Left ventricle myocardium inferior (tissue), 1 donor: ENCODE results near the gene ENTPD8. TPM values are rescaled to one million over a fixed set of nuclear protein-coding genes. Genes with fewer than 3 reads are reported as not detected.
"Not testable (repeated sequence)": the region's sequence is repeated elsewhere in the genome, so short reads cannot be mapped to it uniquely, and the experiment has no call there.

Experiments
- DNase-seq: peaks from one replicate; pipeline ENCODE4 v3.0.0-alpha.2; 2020
- H3K27ac ChIP-seq: fragments of 200-600 bp; replicated peaks from 2 replicates; pipeline ENCODE4 v1.8.0; 2021
- H3K27me3 ChIP-seq: fragments of 200-600 bp; 2 replicates; pipeline ENCODE4 v1.8.0; 2021; ENCODE audit warnings: low read depth
- H3K36me3 ChIP-seq: fragments of 200-600 bp; 2 replicates; pipeline ENCODE4 v1.8.0; 2021
- H3K4me1 ChIP-seq: fragments of 200-600 bp; 2 replicates; pipeline ENCODE4 v1.8.0; 2021
- H3K4me3 ChIP-seq: fragments of 200-600 bp; 2 replicates; pipeline ENCODE4 v1.8.0; 2021; ENCODE audit warnings: mild to moderate bottlenecking, moderate library complexity
- H3K9me3 ChIP-seq: fragments of 200-600 bp; replicated peaks from 2 replicates; pipeline ENCODE4 v1.8.0; 2021
- intact Hi-C: fragments of 100-400 bp; cut with micrococcal nuclease; formaldehyde crosslinking; loops from one replicate; pipeline ENCODE4 v1.11.0; 2022
- total RNA-seq: library from RNA; stranded (reverse); fragmentation: NEBNext Ultra II Directional; extraction: Animal tissue kit (Norgen Biotek cat#: 25700); gene quantifications from one replicate; pipeline ENCODE4 v1.2.1, GENCODE V29; 2021
- TF ChIP-seq, protein P1 (sequence below): fragments of 200-600 bp; IDR thresholded peaks from 2 replicates; pipeline ENCODE4 v1.8.0; 2021; ENCODE audit warnings: antibody characterized with exemption, mild to moderate bottlenecking, borderline replicate concordance
- donor health status: DM: no; HTN: yes; CAD: no; lungs with severe emphysema.

ENTPD8 gene
- total RNA-seq, 1 donor from 2014 or later = not detected

GRCh38 chr9:137390553-137391410 lies 50.4 kb downstream of the ENTPD8 start:
- Histone ChIP-seq H3K36me3 (no peaks in the 10 kb centered on the region), H3K27me3 (no peaks in the 10 kb centered on the region), H3K9me3 (no peaks in the 10 kb centered on the region), H3K4me1 (peaks cover 35% of the 10 kb centered on the region), H3K27ac (peak overlapping the region; percentile 88), H3K4me3 (peak overlapping the region; percentile 46)
- intact Hi-C loops = no loop called here
- DNase-seq = no peak
- TF ChIP-seq, protein P1, sequence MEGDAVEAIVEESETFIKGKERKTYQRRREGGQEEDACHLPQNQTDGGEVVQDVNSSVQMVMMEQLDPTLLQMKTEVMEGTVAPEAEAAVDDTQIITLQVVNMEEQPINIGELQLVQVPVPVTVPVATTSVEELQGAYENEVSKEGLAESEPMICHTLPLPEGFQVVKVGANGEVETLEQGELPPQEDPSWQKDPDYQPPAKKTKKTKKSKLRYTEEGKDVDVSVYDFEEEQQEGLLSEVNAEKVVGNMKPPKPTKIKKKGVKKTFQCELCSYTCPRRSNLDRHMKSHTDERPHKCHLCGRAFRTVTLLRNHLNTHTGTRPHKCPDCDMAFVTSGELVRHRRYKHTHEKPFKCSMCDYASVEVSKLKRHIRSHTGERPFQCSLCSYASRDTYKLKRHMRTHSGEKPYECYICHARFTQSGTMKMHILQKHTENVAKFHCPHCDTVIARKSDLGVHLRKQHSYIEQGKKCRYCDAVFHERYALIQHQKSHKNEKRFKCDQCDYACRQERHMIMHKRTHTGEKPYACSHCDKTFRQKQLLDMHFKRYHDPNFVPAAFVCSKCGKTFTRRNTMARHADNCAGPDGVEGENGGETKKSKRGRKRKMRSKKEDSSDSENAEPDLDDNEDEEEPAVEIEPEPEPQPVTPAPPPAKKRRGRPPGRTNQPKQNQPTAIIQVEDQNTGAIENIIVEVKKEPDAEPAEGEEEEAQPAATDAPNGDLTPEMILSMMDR = no peak

- DNase-seq = no peak
- Histone ChIP-seq H3K36me3 (no peaks in the 10 kb centered on the region), H3K4me3 (no peak overlapping the region), H3K4me1 (peaks cover 35% of the 10 kb centered on the region), H3K9me3 (no peaks in the 10 kb centered on the region), H3K27ac (no peak overlapping the region), H3K27me3 (no peaks in the 10 kb centered on the region)
- intact Hi-C loops = no loop called here
- TF ChIP-seq, protein P1 = no peak
Observed at GRCh38 chr9:137389428-137389746, 51.8 kb downstream of the ENTPD8 start.

- H3K4me3 ChIP-seq = no peak overlapping the region
- no peaks in the 10 kb centered on the region for H3K36me3 ChIP-seq
- no peaks in the 10 kb centered on the region for H3K9me3 ChIP-seq
- peaks cover 35% of the 10 kb centered on the region for H3K4me1 ChIP-seq
- no peaks in the 10 kb centered on the region for H3K27me3 ChIP-seq
- TF ChIP-seq, protein P1 = no peak
- peak overlapping the region; percentile 93 for H3K27ac ChIP-seq
- no peak for DNase-seq
- intact Hi-C loops = no loop called here
Observed at GRCh38 chr9:137388589-137389427, 52.3 kb downstream of the ENTPD8 start.

- Histone ChIP-seq H3K36me3 (no peaks in the 10 kb centered on the region), H3K27me3 (no peaks in the 10 kb centered on the region), H3K9me3 (no peaks in the 10 kb centered on the region), H3K4me3 (peak overlapping the region; percentile 33), H3K27ac (peak overlapping the region; percentile 93), H3K4me1 (peaks cover 35% of the 10 kb centered on the region)
- intact Hi-C loops = no loop called here
- TF ChIP-seq, protein P1 = no peak
- DNase-seq = no peak
Observed at GRCh38 chr9:137387891-137388560, 53.1 kb downstream of the ENTPD8 start.

- Histone ChIP-seq H3K9me3 (no peaks in the 10 kb centered on the region), H3K4me1 (peaks cover 35% of the 10 kb centered on the region), H3K4me3 (peak overlapping the region; percentile 33), H3K36me3 (no peaks in the 10 kb centered on the region), H3K27me3 (no peaks in the 10 kb centered on the region), H3K27ac (peak overlapping the region; percentile 93)
- TF ChIP-seq, protein P1 = no peak
- intact Hi-C loops = no loop called here
- no peak for DNase-seq
Observed at GRCh38 chr9:137387114-137387890, 53.9 kb downstream of the ENTPD8 start.

DNA sequence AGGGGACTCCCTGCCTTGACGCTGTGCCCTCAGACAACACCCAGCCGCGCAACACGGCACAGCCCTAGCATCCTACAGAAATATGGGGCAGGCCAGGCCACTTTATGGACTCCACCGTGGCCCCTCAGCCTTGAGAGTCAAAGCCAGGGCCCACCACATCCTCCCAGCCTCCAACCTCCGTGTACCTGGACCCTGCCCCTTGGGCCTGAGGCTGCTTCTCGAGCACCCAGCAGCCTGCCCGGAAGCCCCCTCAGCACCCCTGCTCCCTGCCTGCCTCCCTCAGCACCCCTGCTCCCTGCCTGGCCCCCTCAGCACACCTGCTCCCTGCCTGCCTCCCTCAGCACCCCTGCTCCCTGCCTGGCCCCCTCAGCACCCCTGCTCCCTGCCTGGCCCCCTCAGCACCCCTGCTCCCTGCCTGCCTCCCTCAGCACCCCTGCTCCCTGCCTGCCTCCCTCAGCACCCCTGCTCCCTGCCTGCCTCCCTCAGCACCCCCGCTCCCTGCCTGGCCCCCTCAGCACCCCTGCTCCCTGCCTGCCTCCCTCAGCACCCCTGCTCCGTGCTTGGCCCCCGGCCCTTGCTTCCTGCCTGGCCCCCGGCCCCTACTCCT lies 54.5 kb downstream of the ENTPD8 start:
- H3K4me3 ChIP-seq = peak overlapping the region; percentile 33
- H3K27me3 ChIP-seq, DNase-seq, intact Hi-C loops, H3K9me3 ChIP-seq, H3K36me3 ChIP-seq: not testable (repeated sequence)
- H3K27ac ChIP-seq = peak overlapping the region; percentile 93
- peaks cover 35% of the 10 kb centered on the region for H3K4me1 ChIP-seq
